Fibroblast of skin of left quadriceps (primary cell): ENCODE measurements around the gene ATP9A.
"Not testable (repeated sequence)": the region's sequence is repeated elsewhere in the genome, so short reads cannot be mapped to it uniquely, and the experiment has no call there.

ENCODE experiments used
- DNase-seq, 2 experiments: peaks; one replicate each; pipeline ENCODE4 v3.0.0-alpha.2; 2013; ENCODE audit warnings: low read depth in 2 of 2

Gene ATP9A, protein sequence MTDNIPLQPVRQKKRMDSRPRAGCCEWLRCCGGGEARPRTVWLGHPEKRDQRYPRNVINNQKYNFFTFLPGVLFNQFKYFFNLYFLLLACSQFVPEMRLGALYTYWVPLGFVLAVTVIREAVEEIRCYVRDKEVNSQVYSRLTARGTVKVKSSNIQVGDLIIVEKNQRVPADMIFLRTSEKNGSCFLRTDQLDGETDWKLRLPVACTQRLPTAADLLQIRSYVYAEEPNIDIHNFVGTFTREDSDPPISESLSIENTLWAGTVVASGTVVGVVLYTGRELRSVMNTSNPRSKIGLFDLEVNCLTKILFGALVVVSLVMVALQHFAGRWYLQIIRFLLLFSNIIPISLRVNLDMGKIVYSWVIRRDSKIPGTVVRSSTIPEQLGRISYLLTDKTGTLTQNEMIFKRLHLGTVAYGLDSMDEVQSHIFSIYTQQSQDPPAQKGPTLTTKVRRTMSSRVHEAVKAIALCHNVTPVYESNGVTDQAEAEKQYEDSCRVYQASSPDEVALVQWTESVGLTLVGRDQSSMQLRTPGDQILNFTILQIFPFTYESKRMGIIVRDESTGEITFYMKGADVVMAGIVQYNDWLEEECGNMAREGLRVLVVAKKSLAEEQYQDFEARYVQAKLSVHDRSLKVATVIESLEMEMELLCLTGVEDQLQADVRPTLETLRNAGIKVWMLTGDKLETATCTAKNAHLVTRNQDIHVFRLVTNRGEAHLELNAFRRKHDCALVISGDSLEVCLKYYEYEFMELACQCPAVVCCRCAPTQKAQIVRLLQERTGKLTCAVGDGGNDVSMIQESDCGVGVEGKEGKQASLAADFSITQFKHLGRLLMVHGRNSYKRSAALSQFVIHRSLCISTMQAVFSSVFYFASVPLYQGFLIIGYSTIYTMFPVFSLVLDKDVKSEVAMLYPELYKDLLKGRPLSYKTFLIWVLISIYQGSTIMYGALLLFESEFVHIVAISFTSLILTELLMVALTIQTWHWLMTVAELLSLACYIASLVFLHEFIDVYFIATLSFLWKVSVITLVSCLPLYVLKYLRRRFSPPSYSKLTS

DNA sequence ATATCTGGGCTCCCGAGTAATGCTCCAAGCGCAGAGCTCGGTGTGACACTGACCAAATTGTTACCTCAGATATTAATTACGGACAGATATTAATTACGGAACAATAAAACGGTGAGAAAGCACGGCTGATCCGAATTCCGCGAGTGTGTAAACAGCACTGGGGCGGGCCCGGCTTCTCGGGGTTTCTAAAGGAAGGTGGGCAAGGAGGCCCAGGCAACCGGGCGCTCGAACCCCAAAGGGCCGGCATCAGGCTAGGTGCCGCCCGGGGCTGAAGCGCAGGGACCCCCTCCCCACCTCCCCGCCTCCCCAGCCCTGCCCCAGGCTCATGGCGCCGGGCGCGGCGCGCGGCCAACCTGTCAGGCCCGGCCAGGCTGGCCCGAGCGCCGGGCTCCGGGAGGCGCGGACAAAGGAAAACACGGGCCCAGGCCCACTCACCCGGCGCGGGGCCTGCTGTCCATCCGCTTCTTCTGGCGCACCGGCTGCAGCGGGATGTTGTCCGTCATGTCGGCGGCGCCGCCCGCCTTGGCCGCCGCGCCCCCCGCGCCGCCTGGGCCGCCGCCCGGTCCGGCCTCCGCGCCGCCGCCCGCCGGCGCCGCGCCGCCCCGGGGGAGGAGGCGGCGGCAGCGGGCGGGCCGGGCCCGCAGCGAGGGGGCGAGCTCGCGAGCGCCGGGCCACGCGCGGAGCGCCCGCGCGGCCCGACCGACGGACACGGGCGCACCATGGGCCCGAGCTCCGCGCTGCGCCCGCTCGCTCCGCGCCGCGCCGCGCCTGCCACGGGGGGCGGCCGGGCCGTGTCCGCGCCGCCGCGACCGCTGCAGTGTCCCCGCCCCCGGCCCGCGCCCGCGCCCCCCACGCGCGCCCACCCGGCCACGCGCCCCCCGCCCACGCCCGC is at the start of gene ATP9A:
ATP9A (minus strand) TSS at position 524 of the 892 bp plus-strand sequence; CDS start at position 503, 21 bp downstream.
- DNase-seq = no peak

DNA sequence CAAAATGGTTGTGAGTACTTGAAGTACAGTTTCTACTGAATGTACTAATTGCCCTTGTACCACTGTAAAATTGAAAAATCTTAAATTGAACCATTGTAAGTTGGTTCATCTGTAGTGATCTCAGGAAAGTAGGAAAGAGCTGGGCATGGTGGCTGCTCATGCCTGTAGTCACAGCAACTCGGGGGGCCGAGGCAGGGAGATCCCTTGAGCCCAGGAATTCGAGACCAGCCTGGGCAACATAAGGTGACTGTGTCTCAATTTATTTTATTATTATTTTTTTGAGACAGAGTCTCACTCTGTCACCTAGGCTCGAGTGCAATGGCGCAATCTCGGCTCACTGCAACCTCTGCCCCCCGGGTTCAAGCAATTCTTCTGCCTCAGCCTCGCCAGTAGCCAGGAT is 48.7 kb upstream of the ATP9A start:
- DNase-seq = not testable (repeated sequence)

DNA sequence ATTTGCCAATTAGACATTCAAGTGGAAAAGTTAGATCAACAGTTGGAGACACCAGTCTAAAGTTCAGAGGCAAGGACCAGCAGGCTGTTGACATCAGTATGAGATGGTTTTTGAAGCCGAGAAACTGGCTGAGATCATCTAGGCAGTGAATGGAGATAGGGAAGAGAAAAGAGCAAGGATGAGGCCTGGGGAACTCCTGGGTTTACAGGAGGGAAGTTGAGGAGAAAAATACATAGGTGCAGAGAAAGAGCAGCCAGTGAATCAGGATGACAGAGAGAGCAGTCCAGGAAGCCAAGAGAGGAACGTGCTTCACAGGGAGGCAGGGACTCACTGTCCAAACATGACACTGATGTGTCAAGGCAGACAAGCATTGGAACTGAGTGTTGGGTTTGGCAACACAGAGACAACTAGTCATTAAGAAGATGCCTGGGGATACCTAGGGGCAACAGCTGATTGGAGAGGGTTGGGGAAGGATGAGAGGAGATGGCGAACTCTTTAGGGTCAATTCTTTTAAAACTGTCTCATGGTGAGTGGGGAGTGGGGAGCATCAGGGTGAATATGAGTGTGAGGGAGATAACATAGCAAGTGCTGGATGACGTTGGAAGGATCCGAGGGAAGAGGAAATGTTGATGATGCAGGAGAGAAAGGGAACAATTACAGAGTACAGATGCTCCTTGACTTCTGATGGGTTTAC is 47.3 kb upstream of the ATP9A start:
- DNase-seq = no peak

DNA sequence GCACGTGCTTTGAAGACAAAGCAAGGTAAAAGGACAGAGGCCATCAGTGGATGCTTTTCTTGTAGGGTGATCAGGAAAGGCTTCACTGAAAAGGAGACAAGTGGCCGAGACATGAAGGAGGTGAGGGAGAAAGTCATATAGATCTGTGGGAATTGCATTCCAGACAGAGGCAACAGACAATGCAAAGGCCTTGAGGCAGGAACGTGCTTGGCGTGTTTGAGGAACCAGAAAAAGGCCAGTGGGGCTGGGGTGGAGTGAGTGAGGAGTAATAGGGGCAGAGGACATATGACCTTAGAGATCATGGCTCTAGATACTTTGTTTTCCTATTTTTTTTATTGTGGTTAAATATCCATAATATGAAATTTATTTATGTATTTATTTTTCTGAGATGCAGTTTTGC is 44.7 kb upstream of the ATP9A start:
- DNase-seq = no peak

DNA sequence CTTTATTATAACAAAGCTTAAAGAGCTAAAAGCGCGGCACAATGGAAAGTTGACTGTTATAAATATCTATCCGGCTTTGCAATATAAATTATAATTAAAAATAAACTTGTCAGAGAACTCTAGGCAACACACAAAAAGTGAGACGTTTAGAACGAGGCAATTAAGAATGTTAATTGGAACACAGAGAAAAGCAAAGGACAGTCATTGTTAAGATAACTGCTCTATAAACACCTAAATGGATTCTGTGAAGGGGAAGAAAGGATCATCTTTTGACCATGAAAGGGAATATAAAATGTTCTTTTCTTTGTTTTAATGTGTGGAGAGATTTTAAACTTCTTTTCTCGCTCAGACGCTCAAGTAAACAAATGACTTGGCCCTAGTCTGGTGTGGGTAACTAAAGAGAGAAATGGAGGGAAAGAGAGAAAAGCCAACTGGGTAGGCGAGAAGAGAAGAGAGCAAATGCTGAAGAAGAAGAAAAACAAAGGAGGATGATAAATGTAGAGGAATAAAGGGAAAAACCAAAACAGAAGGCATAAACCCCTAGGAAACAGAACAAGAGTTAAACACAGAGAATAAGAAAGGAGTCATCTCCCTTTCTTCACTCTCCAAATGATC is 43.4 kb upstream of the ATP9A start:
- no peak for DNase-seq

DNA sequence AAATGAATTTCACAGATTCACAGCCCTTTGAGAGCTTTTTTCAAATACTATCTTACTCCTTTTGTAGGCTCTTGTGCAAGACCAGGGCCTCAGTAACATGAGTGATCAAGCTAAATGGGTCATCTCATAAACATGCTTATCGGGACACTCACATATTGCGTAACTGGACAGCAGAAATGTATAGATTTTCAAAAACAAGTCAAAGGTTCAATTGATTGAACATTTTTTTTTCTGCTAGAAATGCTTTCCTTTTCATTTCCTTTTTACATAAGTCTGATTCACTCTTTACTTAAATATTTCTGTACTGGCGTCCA is 42.8 kb upstream of the ATP9A start:
- peak in 1 of 2 experiments; percentile 43 for DNase-seq

DNA sequence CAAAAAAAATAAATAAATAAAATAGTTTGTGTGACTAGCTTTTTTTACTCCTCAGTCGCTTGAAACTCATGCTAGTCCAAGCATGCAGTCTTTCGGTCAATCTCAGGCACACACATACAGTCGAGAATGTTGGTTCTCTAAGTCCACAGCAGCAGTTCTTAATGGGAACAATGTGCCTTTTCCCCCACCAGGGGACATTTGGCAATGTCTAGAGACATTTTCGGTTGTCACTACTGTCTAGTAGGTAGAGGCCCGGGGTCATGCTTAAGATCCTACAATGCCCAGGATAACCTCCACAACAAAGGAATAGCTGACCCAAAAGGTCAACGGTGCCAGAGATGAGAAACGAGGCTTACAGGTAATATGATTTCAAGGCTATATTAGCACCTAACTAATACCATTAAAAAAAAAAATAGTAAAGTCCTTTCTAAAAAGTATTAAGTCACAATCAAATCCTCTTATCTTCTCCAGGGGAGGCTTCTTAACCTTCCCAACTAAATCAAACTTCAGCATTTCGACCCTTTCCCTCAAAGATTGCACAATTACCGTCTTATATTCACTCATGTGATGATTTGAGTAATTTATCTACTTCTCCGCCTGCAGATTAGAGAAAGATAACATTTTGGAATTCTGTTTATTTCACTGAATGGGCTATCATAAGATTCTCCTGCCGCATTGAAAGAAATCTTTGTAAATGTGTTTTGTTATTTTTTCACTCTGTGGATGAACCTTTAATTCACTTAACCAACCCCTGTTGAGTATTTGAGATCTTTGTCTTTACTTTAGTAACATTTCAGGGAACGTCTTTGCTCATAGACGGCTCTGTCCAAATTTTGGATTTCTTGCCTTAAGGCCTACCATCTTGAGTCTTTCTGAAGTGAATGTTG is 42.2 kb upstream of the ATP9A start:
- DNase-seq = no peak

DNA sequence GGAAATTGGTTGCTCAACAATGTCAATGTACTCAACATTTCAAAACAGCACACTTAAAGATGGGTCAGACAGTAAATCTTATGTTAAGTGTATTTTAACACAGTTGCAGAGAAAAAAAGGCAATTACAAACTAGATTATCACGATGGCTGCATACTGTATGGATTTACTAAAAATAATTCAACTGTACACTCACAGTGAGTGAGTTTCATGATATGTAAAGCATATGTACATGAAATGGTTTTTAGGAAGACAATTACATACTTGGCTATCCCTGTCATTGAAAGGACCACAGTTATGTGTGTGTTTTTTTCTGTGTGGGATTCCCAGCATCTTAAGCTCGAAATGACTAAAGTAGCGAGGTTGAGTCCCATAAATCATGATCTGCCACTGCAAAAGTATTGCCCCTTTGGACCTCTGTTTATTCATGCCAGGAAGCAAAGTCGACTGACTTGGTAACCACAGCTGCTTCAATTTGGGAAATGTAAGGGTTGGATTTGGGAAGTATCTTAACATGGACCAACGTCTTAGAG is 39.6 kb upstream of the ATP9A start:
- peak; percentile 92 to 93 for DNase-seq

DNA sequence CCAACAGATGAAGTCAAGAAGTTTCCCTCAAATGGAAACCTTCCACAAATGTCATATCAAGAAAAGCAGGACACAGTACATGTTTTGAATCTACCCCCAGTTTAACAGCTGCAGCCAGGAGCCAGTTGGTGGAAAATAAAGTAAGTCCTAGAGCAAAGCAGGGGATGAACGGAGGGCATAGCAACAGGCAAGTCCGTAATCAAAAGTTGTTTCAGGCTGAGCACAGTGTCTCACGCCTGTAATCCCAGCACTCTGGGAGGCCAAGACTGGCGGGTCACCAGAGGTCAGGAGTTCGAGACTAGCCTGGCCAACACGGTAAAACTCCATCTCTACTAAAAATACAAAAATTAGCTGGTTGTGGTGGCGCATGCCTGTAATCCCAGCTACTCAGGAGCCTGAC is 36.6 kb upstream of the ATP9A start:
- no peak for DNase-seq

DNA sequence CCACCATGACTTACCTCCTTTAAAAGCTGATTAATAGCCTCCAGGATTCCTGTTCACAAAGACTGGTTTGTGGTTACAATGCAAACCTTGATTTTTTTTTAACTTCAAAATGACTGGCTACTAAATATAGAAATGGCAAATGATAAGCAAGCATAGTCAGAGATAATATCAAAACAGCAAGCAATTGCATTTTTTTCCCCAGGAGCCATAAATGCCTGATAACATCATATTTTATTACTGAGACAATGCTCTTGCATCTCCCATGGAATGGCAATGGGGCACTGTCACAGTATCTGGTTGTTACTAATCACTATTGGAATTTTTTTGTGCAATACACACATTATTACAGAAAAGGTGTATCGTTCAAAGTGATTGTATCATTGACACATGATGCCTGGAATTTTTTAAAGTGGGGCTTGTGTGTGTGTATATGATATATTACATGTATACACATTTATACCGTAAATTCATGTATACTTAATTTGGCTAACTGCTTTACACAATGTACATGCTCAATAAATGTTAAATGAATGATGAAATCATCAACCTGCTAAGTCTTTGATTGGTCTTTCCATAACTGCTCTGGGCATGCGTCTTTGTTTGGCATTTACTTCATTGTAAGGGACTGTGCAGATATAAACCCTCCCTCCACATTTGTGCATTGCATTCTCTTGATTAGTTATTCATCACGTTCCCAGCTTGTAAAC is 35.1 kb upstream of the ATP9A start:
- no peak for DNase-seq

DNA sequence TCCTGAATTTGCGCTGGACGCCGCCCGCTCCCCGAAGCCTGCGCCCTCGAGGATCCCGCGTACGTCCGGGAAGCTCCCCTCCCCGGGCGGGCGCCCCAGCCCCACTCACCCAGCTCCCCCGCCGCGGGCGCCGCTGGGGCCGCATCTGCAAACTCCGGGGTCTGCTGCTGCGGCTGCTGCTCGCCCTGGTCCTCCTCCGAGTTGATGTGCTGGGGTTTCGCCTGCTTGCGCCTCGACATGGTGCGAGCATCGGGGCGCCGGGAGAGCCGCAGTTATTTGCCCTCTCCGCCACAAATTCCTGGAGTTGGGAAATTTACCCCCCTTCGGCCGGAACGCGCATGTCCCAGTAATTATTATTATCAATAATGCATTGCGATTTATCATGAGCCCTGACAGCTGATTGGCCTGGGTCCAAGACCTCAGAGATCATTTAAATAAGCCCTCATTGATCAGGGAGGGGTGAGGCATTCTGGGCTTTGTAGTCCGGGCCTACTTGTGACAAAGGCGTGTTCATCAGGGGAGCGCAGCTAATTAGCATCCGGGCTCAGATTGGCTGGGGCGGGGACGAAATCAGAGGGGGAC is 34.1 kb upstream of the ATP9A start, which contains the start of gene SALL4:
SALL4 (minus strand) TSS at position 352 of the 582 bp plus-strand sequence; CDS start at position 239, 113 bp downstream.
- no peak for DNase-seq

DNA sequence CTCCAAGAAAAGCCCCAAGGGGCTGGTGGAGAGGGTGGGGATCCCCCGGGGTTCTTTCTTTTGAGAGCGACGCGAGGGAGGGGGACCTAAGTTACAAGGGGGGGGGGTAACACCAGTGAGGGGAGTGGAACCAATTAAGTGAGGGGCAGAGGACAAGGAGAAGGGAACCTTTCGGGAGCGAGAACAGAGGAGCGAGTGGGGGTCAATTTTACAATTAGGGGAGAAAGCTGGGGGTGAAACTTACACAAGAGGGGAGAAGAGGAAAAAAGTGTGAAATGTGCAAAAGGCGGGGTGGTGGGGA is 33.6 kb upstream of the ATP9A start:
- no peak for DNase-seq

DNA sequence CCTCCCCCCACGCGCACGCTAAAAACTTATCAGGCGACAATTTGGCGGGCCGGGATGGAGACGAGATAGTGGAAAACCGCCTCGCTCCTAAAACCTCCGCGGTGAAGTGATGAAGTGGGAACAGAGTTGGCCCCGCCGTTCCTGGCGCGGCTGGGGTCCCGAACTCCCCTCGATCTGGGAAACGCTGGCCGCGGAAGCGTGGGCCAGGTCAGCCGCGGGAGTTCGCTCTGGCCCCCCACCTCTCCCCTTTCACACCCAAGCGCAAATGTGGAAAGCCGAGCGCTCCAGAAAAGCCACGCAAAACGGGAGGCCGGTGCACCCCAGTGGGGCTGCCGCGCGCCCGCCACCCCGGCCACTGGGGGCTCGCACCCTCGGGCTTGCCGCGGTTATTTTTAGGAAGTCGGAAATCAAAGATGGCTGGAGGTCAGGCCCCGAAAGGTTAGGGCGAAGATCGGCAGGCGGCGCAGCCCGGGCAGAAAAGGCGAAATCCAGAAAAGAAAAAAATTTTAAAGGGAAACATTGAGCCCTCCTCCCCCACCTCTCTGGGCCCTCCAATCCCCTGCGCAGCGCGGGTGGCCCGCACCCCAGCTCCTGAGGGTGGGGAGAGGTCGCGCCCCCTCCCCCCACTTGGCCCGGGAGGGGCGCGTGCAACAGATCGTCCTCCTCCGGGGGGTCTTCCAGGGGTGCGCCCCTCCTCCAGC is 33.1 kb upstream of the ATP9A start:
- DNase-seq = no peak

DNA sequence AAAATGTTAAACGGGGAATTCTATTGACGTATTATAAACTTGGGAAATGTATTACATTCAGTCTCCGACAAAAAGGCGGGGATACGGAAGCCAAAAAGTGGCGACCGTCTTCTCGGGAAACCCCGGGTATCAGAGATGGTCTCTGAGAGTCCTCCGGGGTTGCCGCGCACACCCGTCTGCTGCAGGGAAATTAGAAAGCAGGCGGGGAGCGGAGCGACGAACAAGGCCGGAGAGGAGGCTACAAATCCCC is 32.6 kb upstream of the ATP9A start:
- no peak for DNase-seq

DNA sequence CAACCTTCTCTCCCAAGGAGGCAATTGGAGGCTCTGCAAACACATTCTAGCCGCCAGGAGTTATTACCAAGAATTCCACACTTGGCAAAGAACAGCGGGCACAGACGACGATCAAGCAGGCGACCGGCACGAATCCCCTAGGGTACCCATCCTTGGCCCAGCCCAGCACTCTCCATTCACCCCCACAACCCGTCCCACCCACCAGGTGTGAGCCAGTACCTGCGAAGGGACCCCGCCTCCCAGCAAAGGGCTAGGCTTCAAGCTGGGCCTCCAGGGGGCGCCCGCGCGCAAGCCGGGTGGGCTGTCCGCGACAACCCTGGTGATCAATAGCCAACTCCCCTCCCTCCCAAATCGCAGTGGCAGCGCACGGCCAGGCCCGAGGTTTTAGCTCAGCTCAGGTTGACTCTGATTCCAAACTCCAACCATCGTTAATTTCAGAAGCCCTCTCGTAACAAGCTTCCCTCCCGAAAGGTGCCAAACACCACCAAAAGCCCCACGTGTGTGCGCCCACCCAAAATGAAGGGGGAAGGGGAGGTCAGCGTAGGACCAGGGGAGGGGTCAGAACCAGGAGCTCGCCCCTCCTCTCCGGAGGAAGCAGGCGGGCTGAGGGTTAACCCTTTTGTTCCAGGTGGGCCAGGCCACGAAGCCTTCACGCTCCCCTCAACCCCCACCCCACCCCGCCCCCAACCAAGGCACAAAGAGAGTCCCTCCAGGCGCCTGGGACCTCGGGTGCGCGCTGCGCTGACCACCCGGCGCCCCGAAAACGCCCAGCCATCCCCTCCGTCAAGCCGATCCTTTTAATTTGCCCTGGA is 32.1 kb upstream of the ATP9A start:
- no peak for DNase-seq

DNA sequence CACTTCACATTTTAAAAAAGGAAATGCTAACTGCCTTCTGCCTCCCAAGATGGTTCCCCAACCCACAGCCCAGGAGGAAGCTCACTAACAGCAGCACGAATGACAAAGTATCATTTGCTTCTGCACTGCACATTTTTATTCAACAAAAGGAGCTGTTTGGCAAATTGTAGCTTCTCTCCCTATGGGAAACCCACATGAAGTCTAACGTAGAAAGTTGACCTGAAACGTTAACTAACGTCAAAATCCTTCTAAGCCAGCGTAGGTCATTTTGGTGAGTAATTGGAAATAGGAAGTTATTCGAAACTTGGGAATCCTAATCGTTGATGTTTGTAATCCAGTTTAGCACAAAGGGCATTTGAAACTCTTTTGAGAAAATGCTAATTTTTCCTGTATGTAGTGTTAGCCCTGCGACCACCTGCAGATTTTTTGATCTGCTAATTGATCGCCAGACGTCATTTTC is 31.2 kb upstream of the ATP9A start:
- no peak for DNase-seq
